NT2/D1 (cell line): Measurements from ENCODE around the gene IRX6.

Source experiments
- DNase-seq: peaks from one replicate; pipeline ENCODE4 v3.0.0-alpha.2; 2011; ENCODE audit warnings: low read depth, low spot score
- H3K27me3 ChIP-seq: 2 replicates; pipeline ENCODE4 v1.6.0; 2011; ENCODE audit warnings: mild to moderate bottlenecking; ENCODE audit not compliant: insufficient read length, insufficient read depth
- H3K36me3 ChIP-seq: 2 replicates; pipeline ENCODE4 v1.6.1; 2011; ENCODE audit warnings: mild to moderate bottlenecking, low read length, mixed read lengths; ENCODE audit not compliant: insufficient read depth, insufficient read length
- H3K4me1 ChIP-seq: 2 replicates; pipeline ENCODE4 v1.5.1; 2011; ENCODE audit not compliant: insufficient read depth, insufficient read length
- H3K4me3 ChIP-seq: 2 replicates; pipeline ENCODE4 v1.5.1; 2011; ENCODE audit warnings: low read depth; ENCODE audit not compliant: insufficient read length
- H3K9ac ChIP-seq: 2 replicates; pipeline ENCODE4 v1.6.0; 2011; ENCODE audit warnings: low read depth; ENCODE audit not compliant: insufficient read length
- H3K9me3 ChIP-seq: 2 replicates; pipeline ENCODE4 v1.5.1; 2011; ENCODE audit warnings: mild to moderate bottlenecking, low read length; ENCODE audit not compliant: insufficient read depth
- SUZ12 ChIP-seq: IDR thresholded peaks from 2 replicates; pipeline ENCODE4 v1.6.1; 2011; ENCODE audit not compliant: insufficient read length, insufficient read depth; ENCODE audit errors: extremely low read depth
- YY1 ChIP-seq: IDR thresholded peaks from 2 replicates; pipeline ENCODE4 v1.6.1; 2011; ENCODE audit not compliant: insufficient read length, insufficient read depth
- ZNF274 ChIP-seq: IDR thresholded peaks from 2 replicates; pipeline ENCODE4 v1.6.1; 2011; ENCODE audit warnings: mild to moderate bottlenecking, low read depth, low read length

IRX6 gene

DNA sequence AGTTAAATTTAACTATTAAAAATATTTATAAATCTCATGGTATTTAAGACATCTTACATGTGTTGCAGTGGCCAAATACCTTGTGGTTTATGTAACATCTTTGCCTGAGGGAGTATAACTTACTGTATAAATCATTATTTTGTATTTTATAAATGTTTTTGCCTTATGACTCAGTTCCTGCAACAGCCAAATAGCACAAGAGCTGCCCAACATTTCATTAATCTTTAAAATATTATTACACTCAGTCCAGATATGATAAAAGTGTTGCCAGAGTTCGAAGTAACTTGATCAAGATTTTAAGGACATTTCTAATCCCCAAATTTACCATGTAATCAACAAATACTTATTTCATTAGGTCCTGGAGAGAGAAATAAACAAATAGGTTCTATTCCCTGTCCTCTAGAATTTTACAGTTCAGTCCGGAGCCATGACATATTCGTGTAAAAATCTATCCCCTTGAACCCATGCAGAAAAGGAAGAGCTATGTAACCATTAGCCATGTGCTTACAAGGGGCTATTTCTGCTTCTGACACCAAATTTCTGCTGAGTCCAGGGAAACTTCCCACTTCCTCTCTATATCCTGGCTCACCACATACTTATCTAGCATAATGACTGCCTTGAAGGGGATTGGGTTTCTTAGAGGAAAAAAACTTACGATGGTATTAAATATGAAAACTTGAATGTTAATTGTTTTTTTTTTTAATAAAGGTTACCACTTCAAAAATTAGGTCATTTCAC lies 44.0 kb downstream of the IRX6 start:
- TF ChIP-seq YY1 = no peak
- no peak for TF ChIP-seq ZNF274
- no peak for TF ChIP-seq SUZ12
- Histone ChIP-seq H3K9ac (no peak overlapping the region), H3K36me3 (no peaks in the 10 kb centered on the region), H3K9me3 (no peaks in the 10 kb centered on the region), H3K27me3 (peaks cover 33% of the 10 kb centered on the region), H3K4me1 (peaks cover 4% of the 10 kb centered on the region), H3K4me3 (no peak overlapping the region)
- DNase-seq = no peak

DNA sequence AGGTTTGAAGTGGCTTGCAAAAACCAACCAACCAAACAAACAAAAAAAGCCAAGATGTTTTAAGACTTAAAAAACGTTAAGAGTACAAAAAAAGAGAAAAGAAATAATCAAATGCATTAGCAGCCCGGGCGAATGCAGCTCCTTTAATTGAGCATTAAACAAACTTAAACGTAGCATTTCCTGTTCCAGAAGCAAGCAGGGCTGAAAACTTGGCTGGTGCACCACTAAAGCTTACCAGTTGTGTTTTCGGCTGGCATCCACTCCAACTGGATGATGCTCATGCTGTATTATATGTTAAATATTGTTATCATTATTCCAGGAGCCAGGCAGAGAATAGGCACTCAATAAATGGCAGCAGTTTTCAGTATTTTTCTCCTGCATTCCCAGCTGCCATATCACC lies 45.1 kb downstream of the IRX6 start:
- TF ChIP-seq SUZ12 = no peak
- no peak for TF ChIP-seq YY1
- TF ChIP-seq ZNF274 = no peak
- H3K9ac ChIP-seq = no peak overlapping the region
- H3K9me3 ChIP-seq = no peaks in the 10 kb centered on the region
- H3K4me3 ChIP-seq = no peak overlapping the region
- H3K27me3 ChIP-seq = peaks cover 37% of the 10 kb centered on the region
- no peak for DNase-seq
- H3K36me3 ChIP-seq = no peaks in the 10 kb centered on the region
- peaks cover 4% of the 10 kb centered on the region for H3K4me1 ChIP-seq

DNA sequence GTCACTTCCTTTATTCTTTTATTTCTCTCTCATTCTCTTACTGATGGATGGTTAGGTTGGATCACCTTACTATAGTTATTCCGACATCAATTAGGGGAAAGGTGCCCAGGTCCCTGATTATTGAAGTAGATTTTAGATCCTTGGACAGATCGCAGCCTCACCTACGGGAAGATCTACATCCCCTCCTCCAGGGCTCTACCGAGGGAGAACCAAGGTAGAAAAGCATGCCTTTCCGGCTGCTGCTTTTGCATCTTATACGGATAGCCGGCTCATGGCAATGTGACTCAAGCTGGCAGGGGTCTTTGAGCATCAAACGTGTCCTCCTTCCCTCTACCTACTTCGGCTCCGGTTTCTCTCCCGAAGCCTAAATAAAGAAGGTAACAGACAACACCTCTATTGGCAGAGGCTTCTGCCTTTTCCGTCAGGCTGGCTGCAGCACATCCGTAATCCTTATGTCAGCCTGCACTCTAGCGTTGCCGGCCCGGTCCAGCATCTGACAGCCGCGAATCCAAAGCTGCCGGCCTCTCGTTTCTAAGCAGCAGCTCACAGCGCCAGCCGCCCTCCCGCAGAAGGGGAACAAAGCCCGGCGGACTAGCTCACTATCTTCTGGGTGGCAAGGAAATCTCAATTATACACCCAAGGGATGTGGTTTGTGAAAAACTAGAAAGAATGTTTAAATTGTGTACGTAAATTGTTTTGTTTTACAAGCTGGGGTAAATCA lies 46.9 kb downstream of the IRX6 start:
- DNase-seq = peak; percentile 63
- H3K9me3 ChIP-seq = no peaks in the 10 kb centered on the region
- no peak overlapping the region for H3K9ac ChIP-seq
- no peak overlapping the region for H3K4me3 ChIP-seq
- H3K36me3 ChIP-seq = no peaks in the 10 kb centered on the region
- no peak for TF ChIP-seq ZNF274
- no peak for TF ChIP-seq YY1
- peak; percentile 62 for TF ChIP-seq SUZ12
- H3K4me1 ChIP-seq = no peaks in the 10 kb centered on the region
- H3K27me3 ChIP-seq = peaks cover 37% of the 10 kb centered on the region

DNA sequence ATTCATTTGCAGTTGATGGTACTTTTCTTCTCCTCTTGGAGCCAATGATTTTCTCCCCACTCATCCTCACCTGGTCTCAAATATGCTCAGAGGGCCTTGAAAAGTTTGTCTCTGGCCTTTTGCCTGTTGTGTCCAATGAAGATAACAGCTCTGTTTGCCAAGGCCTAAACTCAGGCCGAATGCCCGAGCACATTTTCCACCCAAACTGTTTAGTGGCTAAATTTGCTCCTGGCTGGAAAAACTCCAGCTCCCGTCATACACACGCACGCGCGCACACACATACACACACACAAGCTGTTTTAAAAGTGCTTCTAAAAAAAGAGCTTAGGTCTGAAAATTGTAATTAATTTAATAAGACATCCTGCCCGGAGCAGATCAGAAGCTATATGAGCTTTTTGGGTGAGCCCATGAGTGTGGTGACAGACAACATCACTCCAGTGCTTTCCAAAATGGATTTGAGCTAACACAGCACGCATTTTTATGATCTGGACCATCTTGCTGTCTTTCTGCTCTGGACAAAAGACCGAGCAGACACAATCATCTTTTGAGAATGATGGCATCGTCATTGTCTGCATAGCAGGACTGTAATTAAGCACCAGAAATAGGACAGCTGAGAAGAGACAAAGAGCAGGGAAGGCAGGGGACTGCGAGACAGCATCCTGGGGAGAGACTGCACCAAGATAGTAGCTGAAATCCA lies 48.9 kb downstream of the IRX6 start:
- no peak for DNase-seq
- Histone ChIP-seq H3K9ac (no peak overlapping the region), H3K4me1 (no peaks in the 10 kb centered on the region), H3K27me3 (peaks cover 37% of the 10 kb centered on the region), H3K4me3 (no peak overlapping the region), H3K36me3 (no peaks in the 10 kb centered on the region), H3K9me3 (no peaks in the 10 kb centered on the region)
- TF ChIP-seq ZNF274 (no peak), SUZ12 (no peak), YY1 (no peak)

DNA sequence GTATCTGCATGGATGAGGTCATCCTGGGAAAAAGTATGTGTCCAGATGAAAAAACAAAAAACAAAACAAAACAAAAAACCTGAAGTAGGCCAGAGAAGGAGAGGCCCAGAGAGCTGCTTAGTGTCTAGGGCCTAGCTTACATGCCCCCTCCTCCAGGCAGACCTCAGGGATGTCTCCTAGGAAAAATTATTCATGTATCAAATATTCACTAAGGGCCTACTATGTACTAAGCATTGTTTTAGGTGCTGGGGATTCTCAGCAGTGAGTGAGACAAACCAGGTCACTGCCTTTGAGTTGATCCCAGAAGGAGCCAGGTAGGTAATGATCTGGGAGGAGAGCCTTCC lies 49.5 kb downstream of the IRX6 start:
- TF ChIP-seq SUZ12 = no peak
- no peak for TF ChIP-seq ZNF274
- no peak for TF ChIP-seq YY1
- no peaks in the 10 kb centered on the region for H3K4me1 ChIP-seq
- H3K9me3 ChIP-seq = no peaks in the 10 kb centered on the region
- no peak overlapping the region for H3K4me3 ChIP-seq
- peaks cover 37% of the 10 kb centered on the region for H3K27me3 ChIP-seq
- no peak overlapping the region for H3K9ac ChIP-seq
- no peaks in the 10 kb centered on the region for H3K36me3 ChIP-seq
- no peak for DNase-seq

DNA sequence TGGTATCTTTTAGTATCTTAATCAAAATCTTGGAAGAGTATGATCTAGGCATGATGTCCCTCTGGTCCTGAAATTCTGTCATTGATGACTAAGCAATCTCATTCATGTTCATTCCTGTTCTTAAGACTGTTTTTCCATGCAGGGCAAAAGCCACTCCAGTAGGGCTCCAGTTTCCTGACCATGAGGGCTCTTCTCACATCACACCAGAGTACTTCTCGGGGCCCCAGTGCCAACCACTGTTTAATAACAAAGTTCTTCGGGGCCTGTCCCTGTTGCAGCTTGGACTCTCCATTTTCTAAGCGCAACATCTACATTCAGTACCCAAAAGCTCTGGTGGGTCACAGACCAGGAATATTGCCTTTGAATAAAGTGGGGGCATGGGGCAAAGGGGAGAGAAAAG lies 52.0 kb downstream of the IRX6 start:
- TF ChIP-seq YY1 (no peak), SUZ12 (no peak), ZNF274 (no peak)
- H3K4me3 ChIP-seq = no peak overlapping the region
- H3K36me3 ChIP-seq = no peaks in the 10 kb centered on the region
- peaks cover 21% of the 10 kb centered on the region for H3K27me3 ChIP-seq
- H3K9ac ChIP-seq = no peak overlapping the region
- no peaks in the 10 kb centered on the region for H3K4me1 ChIP-seq
- H3K9me3 ChIP-seq = no peaks in the 10 kb centered on the region
- DNase-seq = no peak

DNA sequence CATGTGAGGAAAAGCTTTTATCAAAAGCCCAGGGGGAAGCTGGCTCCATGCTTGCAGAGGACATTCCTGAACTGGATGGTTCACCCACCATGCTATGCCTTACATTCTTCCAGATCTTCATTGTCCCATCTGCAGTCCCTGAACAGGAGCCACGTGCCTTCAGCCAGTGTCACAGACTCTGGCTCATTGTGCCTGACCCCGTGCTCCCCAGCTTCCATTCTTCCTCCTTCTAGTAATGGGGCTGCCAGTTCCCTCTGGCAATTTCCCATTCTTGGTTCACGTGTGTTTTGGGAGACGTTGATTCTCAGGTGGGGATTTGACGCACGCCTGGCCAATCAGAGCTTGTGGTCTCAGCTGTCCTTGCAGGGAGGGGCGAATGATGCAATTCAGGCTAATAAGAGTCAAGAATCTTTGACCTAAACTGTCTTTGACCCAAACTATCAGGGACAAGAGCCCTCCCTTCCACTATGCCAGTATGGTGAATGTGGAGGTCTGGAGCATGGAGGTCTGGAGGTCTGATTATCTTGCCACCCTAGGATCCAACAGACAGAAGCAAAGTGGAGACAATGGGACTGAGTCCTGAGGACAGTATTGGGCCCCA lies 52.7 kb downstream of the IRX6 start:
- Histone ChIP-seq H3K9ac (no peak overlapping the region), H3K4me1 (no peaks in the 10 kb centered on the region), H3K9me3 (no peaks in the 10 kb centered on the region), H3K27me3 (peaks cover 15% of the 10 kb centered on the region), H3K4me3 (no peak overlapping the region), H3K36me3 (no peaks in the 10 kb centered on the region)
- no peak for DNase-seq
- no peak for TF ChIP-seq ZNF274
- TF ChIP-seq YY1 = no peak
- no peak for TF ChIP-seq SUZ12
